GM12892 (cell line): ENCODE data around the gene CNTNAP1.

Experiments
- POLR2A ChIP-seq: IDR thresholded peaks from 2 replicates; pipeline ENCODE4 v1.6.1; 2011; ENCODE audit warnings: low read depth, low read length, control low read depth
- POLR2AphosphoS5 ChIP-seq: IDR thresholded peaks from 2 replicates; pipeline ENCODE4 v1.6.1; 2011; ENCODE audit warnings: low read depth, low read length, control low read depth

- TF ChIP-seq POLR2A (no peak), POLR2AphosphoS5 (no peak)
These were observed 40.0 kb upstream of the CNTNAP1 start for GRCh38 chr17:42642336-42642735.
